ENCODE measurements around the gene CREB5.

CREB5 gene

GRCh38 chr7:28836716-28837115 is 424.4 kb downstream of the CREB5 start:
- no peak for DNase-seq

- no peak for DNase-seq
Measured at GRCh38 chr7:28837216-28837615, 424.9 kb downstream of the CREB5 start.

- no peak for DNase-seq
Measured at GRCh38 chr7:28840592-28840995, 428.3 kb downstream of the CREB5 start.

GRCh38 chr7:28841766-28842165 is 429.4 kb downstream of the CREB5 start:
- DNase-seq = no peak

- no peak for DNase-seq
Measured at GRCh38 chr7:28842769-28843295, 430.5 kb downstream of the CREB5 start.

GRCh38 chr7:28845106-28845505 is 432.8 kb downstream of the CREB5 start:
- DNase-seq = no peak

- no peak for DNase-seq
Measured at GRCh38 chr7:28847176-28847575, 434.9 kb downstream of the CREB5 start.

- DNase-seq = no peak
Measured at GRCh38 chr7:28847681-28848080, 435.4 kb downstream of the CREB5 start.

- DNase-seq = no peak
Measured at GRCh38 chr7:28848906-28849305, 436.6 kb downstream of the CREB5 start.

- DNase-seq = no peak
Measured at GRCh38 chr7:28850699-28851098, 438.4 kb downstream of the CREB5 start.

- no peak for DNase-seq
Measured at GRCh38 chr7:28853150-28853549, 440.8 kb downstream of the CREB5 start.

GRCh38 chr7:28853834-28854749 is 441.8 kb downstream of the CREB5 start:
- DNase-seq = no peak

GRCh38 chr7:28854750-28855074 is 442.4 kb downstream of the CREB5 start:
- no peak for DNase-seq

GRCh38 chr7:28855538-28856217 is 443.4 kb downstream of the CREB5 start:
- no peak for DNase-seq

- no peak for DNase-seq
Measured at GRCh38 chr7:28856656-28857055, 444.3 kb downstream of the CREB5 start.

GRCh38 chr7:28858206-28858605 is 445.9 kb downstream of the CREB5 start:
- DNase-seq = no peak

- DNase-seq = no peak
Measured at GRCh38 chr7:28858895-28859294, 446.6 kb downstream of the CREB5 start.

- no peak for DNase-seq
Measured at GRCh38 chr7:28861825-28862224, 449.5 kb downstream of the CREB5 start.

- no peak for DNase-seq
Measured at GRCh38 chr7:28862595-28863272, 450.4 kb downstream of the CREB5 start.

GRCh38 chr7:28865601-28866144 is 453.4 kb downstream of the CREB5 start:
- no peak for DNase-seq

GRCh38 chr7:28868712-28869111 is 456.4 kb downstream of the CREB5 start:
- DNase-seq = no peak

GRCh38 chr7:28871077-28871476 is 458.8 kb downstream of the CREB5 start:
- no peak for DNase-seq

- no peak for DNase-seq
Measured at GRCh38 chr7:28871631-28872030, 459.3 kb downstream of the CREB5 start.

Measured in GF-D8 (cell line).